Measurements from ENCODE around the gene CCDC201.
"Not testable (repeated sequence)": the region's sequence is repeated elsewhere in the genome, so short reads cannot be mapped to it uniquely, and the experiment has no call there.

CCDC201 gene

GRCh38 chr7:45817913-45818312 is 55.0 kb downstream of the CCDC201 start:
- not testable (repeated sequence) for DNase-seq (ENCODE audit: low read depth, low spot score)

DNA sequence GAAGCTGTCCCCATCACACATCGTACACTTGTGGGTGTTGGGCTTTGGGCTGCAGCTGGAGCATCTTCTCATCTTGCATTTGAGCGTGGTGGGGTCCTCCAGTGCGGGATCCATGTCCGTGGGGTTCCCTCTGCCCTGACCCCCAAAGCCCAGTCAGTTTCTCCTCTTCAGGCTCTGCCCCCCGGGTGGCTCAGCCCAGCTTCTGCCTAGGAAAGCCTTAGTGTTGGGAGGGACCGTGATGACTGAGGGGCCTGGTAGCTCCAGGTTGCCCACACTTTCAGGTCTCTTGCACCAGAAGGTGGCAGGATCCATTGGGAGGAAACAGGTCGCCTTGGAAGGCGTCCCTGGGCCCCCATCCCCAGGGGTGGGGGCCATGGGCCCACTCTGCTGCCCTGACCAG is 55.9 kb downstream of the CCDC201 start:
- not testable (repeated sequence) for DNase-seq (ENCODE audit: low read depth, low spot score)

- not testable (repeated sequence) for DNase-seq (ENCODE audit: low read depth, low spot score)
Measured at GRCh38 chr7:45814216-45815118, 58.4 kb downstream of the CCDC201 start.

DNA sequence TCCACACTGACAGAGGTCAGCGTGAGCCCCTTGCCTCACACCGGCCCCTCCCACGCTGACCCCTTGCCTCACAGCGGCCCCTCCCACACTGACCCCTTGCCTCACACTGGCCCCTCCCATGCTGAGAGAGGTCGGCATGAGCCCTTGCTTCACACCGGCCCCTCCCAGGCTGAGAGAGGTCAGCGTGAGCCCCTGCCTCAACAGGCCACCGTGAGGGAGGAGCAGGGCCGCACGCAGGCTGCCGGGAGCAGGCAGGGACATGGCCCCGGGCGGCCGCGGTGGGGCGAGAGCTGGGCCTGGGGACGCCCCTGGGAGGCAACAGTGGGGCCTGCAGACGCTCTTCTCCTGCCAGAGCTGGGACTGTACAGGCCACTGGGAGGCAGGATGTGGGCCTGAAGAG is 59.1 kb downstream of the CCDC201 start:
- DNase-seq (ENCODE audit: low read depth, low spot score): not testable (repeated sequence)

- DNase-seq (ENCODE audit: low read depth, low spot score): no peak
Measured at GRCh38 chr7:45812946-45813345, 59.9 kb downstream of the CCDC201 start.

GRCh38 chr7:45811652-45812234 is 61.1 kb downstream of the CCDC201 start:
- not testable (repeated sequence) for DNase-seq (ENCODE audit: low read depth, low spot score)

DNA sequence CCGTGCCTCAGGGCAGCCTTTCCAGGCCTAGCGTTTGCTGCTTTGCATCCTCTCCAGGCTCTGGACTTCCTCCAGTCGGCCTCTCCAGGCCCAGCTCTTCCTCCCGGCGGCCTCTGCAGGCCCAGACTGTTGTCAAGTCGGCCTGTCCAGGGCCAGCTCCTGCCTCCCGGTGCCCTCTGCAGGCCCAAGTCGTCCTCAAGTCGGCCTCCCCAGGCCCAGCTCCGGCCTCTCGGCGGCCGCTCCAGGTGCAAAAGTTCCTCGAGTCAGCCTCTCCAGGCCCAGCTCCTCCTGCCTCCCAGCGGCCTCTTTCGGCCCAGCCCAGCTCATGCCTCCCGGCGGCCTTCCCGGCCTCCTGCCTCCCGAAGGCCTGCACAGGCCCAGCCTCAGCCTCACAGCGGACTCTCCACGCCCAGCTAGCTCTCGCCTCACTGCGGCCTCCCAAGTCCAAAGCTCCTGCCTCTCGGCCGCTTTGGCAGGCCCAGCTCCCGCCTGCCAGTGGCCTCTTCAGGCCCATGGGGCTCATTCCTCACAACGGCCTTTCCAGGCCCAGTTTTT is 62.4 kb downstream of the CCDC201 start:
- not testable (repeated sequence) for DNase-seq (ENCODE audit: low read depth, low spot score)

Measured in iPS DF 19.7 (cell line).